ENCODE data around the gene SPATA6. TPM values are rescaled to one million over a fixed set of nuclear protein-coding genes. Genes with fewer than 3 reads are reported as not detected.

The SPATA6 gene
- polyA plus RNA-seq, 1 donor from 2014 or later = 3.2 TPM

DNA sequence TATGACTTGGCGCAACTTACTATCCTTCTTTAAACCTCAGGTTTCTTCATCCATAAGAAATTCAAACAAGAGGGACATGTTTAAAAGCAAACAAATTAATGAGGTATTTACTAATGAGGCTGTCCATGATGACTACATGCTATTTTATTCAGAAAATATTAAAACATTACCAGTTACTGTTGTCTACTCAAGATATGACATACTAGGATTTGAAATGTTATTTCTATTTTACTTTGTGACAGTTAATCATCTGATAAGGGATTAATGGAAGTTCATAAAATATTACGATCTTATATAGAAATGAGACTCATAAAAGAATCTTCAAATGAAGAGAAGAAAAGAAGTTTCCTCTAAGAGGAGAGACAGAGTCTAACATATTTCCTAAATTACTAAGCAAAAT lies 80.1 kb downstream of the SPATA6 start:
- H3K36me3 ChIP-seq (ENCODE audit: insufficient read depth, low read length) = no peaks in the 10 kb centered on the region
- no peaks in the 10 kb centered on the region for H4K20me1 ChIP-seq (ENCODE audit: insufficient read depth)
- H3K4me3 ChIP-seq (ENCODE audit: low read length) = no peak overlapping the region
- no peak overlapping the region for H3K9ac ChIP-seq (ENCODE audit: low read length)
- H3K4me2 ChIP-seq (ENCODE audit: low read length) = no peak overlapping the region
- no peaks in the 10 kb centered on the region for H3K9me3 ChIP-seq (ENCODE audit: low read length)
- H3F3A ChIP-seq (ENCODE audit: insufficient read depth, low read length, poor library complexity, severe bottlenecking) = no peaks in the 10 kb centered on the region
- no peaks in the 10 kb centered on the region for H3K79me2 ChIP-seq (replicated peaks; ENCODE audit: insufficient read depth, low read length)
- H3K27me3 ChIP-seq (ENCODE audit: insufficient read depth, low read depth, low read length) = no peaks in the 10 kb centered on the region
- no peak overlapping the region for H2AFZ ChIP-seq (ENCODE audit: low read depth, low read length)
- H3K9me2 ChIP-seq (ENCODE audit: insufficient read depth, low read length) = no peaks in the 10 kb centered on the region
- no peak overlapping the region for H3K27ac ChIP-seq (ENCODE audit: low read length)
- TF ChIP-seq RAD21 (conservative IDR thresholded peaks at IDR 0.05) (no peak), MXI1 (conservative IDR thresholded peaks at IDR 0.05; ENCODE audit: poor library complexity, severe bottlenecking) (no peak), SMC3 (conservative IDR thresholded peaks at IDR 0.05; ENCODE audit: poor library complexity) (no peak), EZH2 (IDR thresholded peaks at IDR 0.05; ENCODE audit: borderline replicate concordance, insufficient read depth, low read length, poor library complexity, severe bottlenecking) (no peak), TAF1 (IDR thresholded peaks at IDR 0.05; ENCODE audit: low read depth) (no peak), EP300 (conservative IDR thresholded peaks at IDR 0.05; ENCODE audit: poor library complexity, severe bottlenecking) (no peak), POLR2AphosphoS5 (IDR thresholded peaks at IDR 0.05) (no peak)
- TF ChIP-seq, protein P1, sequence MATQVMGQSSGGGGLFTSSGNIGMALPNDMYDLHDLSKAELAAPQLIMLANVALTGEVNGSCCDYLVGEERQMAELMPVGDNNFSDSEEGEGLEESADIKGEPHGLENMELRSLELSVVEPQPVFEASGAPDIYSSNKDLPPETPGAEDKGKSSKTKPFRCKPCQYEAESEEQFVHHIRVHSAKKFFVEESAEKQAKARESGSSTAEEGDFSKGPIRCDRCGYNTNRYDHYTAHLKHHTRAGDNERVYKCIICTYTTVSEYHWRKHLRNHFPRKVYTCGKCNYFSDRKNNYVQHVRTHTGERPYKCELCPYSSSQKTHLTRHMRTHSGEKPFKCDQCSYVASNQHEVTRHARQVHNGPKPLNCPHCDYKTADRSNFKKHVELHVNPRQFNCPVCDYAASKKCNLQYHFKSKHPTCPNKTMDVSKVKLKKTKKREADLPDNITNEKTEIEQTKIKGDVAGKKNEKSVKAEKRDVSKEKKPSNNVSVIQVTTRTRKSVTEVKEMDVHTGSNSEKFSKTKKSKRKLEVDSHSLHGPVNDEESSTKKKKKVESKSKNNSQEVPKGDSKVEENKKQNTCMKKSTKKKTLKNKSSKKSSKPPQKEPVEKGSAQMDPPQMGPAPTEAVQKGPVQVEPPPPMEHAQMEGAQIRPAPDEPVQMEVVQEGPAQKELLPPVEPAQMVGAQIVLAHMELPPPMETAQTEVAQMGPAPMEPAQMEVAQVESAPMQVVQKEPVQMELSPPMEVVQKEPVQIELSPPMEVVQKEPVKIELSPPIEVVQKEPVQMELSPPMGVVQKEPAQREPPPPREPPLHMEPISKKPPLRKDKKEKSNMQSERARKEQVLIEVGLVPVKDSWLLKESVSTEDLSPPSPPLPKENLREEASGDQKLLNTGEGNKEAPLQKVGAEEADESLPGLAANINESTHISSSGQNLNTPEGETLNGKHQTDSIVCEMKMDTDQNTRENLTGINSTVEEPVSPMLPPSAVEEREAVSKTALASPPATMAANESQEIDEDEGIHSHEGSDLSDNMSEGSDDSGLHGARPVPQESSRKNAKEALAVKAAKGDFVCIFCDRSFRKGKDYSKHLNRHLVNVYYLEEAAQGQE (IDR thresholded peaks at IDR 0.05; ENCODE audit: borderline replicate concordance) = no peak
- TF ChIP-seq, protein P2, sequence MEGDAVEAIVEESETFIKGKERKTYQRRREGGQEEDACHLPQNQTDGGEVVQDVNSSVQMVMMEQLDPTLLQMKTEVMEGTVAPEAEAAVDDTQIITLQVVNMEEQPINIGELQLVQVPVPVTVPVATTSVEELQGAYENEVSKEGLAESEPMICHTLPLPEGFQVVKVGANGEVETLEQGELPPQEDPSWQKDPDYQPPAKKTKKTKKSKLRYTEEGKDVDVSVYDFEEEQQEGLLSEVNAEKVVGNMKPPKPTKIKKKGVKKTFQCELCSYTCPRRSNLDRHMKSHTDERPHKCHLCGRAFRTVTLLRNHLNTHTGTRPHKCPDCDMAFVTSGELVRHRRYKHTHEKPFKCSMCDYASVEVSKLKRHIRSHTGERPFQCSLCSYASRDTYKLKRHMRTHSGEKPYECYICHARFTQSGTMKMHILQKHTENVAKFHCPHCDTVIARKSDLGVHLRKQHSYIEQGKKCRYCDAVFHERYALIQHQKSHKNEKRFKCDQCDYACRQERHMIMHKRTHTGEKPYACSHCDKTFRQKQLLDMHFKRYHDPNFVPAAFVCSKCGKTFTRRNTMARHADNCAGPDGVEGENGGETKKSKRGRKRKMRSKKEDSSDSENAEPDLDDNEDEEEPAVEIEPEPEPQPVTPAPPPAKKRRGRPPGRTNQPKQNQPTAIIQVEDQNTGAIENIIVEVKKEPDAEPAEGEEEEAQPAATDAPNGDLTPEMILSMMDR (IDR thresholded peaks at IDR 0.05; ENCODE audit: poor library complexity, severe bottlenecking) = no peak

DNA sequence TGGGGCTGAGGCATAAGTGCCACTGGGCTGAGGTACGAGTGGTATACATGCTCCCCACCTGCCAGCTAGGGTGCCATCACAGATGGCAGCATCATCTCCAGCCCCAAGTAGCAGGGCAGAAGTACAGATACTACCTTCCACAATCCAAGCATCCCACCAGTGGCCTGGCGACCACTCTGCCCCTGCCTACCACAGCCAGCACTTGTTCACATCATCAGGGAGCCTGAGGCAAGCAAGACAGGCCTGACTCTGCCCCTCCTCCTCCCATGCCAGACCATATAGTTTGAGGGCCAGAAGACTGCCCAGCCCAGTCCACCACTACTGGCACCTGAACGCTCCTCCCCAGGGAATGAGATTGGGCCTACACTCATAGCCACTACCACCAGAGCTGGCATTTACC lies 84.6 kb downstream of the SPATA6 start:
- Histone ChIP-seq H3K27ac (ENCODE audit: low read length) (no peak overlapping the region), H3K4me2 (ENCODE audit: low read length) (no peak overlapping the region), H3K36me3 (ENCODE audit: insufficient read depth, low read length) (no peaks in the 10 kb centered on the region), H3F3A (ENCODE audit: insufficient read depth, low read length, poor library complexity, severe bottlenecking) (no peaks in the 10 kb centered on the region), H3K9me2 (ENCODE audit: insufficient read depth, low read length) (no peaks in the 10 kb centered on the region), H3K9ac (ENCODE audit: low read length) (no peak overlapping the region), H3K79me2 (replicated peaks; ENCODE audit: insufficient read depth, low read length) (no peaks in the 10 kb centered on the region), H3K9me3 (ENCODE audit: low read length) (no peaks in the 10 kb centered on the region), H3K4me3 (ENCODE audit: low read length) (no peak overlapping the region), H4K20me1 (ENCODE audit: insufficient read depth) (no peaks in the 10 kb centered on the region), H3K27me3 (ENCODE audit: insufficient read depth, low read depth, low read length) (no peaks in the 10 kb centered on the region), H2AFZ (ENCODE audit: low read depth, low read length) (no peak overlapping the region)
- TF ChIP-seq EZH2 (IDR thresholded peaks at IDR 0.05; ENCODE audit: borderline replicate concordance, insufficient read depth, low read length, poor library complexity, severe bottlenecking) = no peak
- TF ChIP-seq SMC3 (conservative IDR thresholded peaks at IDR 0.05; ENCODE audit: poor library complexity) = no peak
- TF ChIP-seq MXI1 (conservative IDR thresholded peaks at IDR 0.05; ENCODE audit: poor library complexity, severe bottlenecking) = no peak
- TF ChIP-seq, protein P1 (IDR thresholded peaks at IDR 0.05; ENCODE audit: borderline replicate concordance) = no peak
- no peak for TF ChIP-seq RAD21 (conservative IDR thresholded peaks at IDR 0.05)
- no peak for TF ChIP-seq EP300 (conservative IDR thresholded peaks at IDR 0.05; ENCODE audit: poor library complexity, severe bottlenecking)
- TF ChIP-seq TAF1 (IDR thresholded peaks at IDR 0.05; ENCODE audit: low read depth) = no peak
- no peak for TF ChIP-seq POLR2AphosphoS5 (IDR thresholded peaks at IDR 0.05)
- TF ChIP-seq, protein P2 (IDR thresholded peaks at IDR 0.05; ENCODE audit: poor library complexity, severe bottlenecking) = no peak

Data from neural cell (in vitro differentiated cells).